Measurements from ENCODE around the gene CCDC28B.
A peak's percentile ranks its signal among the peaks of the same experiment; 100 is the strongest.

Gene CCDC28B

DNA sequence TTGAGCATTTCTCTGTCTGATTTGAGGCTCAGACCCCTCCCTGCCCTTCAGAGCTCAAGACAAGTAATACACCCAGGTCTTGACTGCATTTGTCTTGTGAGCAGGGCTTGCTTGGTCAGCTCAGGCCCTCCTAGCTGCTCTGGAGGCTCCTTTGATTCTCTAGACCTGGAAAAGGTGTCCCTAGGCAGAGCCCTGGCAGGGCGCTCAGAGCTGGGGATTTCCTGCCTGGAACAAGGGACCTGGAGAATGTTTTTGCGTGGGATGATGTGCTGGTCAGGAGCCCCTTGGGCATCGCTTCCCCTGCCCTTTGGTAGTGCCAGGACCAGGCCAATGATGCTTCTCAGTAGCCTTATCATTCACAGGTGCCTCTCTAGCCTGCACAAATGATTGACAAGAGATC lies 4.9 kb upstream of the CCDC28B start:
- DNase-seq = no peak

DNA sequence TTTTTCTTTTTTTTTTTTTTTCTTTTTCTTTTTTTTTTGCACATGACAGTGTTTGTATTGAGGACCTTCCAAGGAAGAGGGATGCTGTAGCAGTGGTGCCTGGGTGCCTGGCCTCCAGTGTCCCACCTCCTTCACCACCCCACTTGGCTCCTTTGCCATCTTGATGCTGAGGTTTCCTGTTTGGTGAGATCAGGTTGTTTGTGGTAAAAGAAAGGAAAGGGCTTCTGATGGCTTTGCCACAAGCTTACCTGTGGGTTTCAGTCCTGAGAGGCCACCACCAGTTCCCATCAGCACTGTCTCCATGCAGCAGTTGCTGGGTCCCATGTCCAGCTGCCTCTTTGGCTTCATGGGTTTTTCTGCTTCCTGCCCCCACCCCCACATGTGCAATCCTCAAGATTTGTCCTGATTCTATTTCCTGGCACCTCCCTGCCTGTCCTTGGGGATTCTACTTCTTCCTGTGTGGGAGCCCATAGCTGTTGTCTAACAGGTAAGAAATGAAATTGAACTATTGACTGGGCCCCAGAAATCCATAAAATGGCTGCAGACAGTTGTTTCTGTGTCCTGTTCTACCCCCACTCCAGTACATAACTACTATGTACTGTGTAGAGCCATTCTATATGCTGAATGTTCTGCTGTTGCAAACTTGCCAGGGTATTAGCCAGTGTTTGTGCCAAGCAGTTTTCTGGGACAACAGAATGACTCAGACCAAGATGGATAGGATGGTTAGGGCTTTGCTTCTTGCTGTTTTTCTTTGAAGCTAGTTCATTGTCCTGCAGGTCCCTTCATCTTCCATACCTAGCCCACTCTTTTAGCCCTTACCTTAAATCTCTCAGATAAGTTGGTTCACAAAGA lies 4.2 kb upstream of the CCDC28B start:
- DNase-seq = no peak

DNA sequence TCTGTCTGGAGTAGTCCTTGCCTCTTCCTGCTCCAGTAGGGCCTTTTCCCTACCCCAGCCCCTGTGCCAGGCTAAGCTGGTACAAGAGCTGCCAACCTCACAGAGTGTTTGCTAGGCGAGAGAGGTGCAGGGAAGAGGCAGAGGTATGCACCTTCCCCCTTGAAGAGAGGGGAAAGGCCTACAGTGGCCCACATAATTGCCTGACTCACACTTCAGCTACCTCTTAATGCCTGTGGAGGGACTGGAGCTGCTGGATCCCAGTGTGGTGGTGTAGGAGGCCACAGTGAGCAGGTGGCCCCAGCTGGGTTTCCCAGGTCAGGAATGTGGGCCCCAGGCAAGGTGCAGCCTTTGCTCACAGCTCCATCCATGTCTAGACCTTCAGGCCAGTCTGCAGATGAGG lies 3.3 kb upstream of the CCDC28B start:
- DNase-seq = no peak

DNA sequence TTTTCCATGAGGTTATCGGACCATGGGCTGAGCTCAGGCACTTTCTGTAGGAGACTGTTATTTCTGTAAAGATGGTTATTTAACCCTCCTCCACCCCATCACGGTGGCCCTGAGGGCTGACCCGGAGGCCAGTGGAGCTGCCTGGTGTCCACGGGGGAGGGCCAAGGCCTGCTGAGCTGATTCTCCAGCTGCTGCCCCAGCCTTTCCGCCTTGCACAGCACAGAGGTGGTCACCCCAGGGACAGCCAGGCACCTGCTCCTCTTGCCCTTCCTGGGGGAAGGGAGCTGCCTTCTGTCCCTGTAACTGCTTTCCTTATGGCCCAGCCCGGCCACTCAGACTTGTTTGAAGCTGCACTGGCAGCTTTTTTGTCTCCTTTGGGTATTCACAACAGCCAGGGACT lies 2.6 kb upstream of the CCDC28B start:
- DNase-seq = no peak

DNA sequence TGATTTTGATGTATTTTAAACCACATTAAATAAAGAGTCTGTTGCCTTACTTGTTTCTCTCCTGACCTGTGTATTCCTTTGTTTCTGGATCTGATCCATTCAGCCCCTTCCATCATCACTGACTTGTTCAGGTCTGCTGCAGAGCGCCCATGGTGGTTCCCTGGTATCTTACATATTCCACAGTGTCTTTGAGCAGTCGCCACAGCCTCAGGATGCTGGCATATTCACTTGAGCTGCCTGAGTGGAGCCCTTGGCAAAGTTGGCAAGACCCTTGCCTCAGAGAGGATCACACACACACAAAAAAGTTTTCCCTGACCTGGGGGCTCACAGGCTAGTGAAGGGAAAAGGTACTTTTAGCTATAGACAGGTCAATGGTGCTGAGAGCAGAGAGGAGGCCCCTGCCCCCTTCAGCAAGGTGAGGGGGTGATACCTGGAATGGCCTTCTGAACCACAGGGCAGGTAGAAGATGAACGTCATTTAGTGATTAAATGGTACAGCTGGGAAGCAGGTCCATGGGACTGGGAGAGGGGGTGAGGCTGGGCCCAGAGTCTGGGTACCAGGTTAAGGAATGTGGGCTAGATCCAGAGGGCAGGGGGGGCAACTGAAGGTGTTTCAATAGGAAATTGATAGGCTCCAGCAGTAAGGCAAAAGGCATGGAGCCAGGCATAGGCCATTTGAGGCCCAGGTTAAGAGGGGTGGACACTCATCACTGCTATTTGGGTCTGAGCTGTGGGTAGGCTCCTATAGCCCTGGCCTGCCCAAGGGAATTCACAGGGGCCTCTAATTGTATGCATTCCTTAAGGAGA lies 2.0 kb upstream of the CCDC28B start:
- no peak for DNase-seq

DNA sequence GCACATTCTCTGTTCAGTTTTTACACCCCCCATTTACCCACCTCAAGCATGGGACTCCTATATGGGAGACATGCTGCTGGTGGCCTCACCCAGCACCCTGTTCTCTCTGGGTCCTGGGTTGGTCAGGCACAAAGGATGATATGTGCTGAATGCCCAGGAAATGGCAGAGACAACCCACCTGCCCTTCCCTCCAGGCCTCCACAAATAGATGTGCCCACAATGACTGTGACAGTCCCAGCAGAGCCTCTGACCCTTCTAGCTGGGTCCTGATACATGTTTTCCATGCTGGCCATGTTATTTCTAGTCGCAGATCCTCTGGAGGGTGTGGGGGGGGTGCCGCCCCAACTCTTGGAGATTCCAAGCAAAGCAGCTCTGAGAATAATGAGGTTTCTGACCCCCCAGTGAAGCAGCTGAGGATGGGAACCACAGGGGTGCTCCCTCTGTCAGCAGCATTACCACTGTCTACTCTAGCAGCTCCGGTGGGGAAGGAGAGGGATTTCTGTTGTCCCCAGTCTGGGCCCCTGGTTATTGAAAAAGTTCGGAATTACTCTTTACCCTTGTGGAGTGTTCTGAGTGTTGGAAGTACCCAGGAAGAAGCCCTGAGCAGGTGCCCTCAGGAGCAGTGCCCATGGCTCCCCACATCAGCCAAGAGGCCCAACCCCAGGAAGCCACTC lies 1.2 kb upstream of the CCDC28B start:
- DNase-seq = no peak

DNA sequence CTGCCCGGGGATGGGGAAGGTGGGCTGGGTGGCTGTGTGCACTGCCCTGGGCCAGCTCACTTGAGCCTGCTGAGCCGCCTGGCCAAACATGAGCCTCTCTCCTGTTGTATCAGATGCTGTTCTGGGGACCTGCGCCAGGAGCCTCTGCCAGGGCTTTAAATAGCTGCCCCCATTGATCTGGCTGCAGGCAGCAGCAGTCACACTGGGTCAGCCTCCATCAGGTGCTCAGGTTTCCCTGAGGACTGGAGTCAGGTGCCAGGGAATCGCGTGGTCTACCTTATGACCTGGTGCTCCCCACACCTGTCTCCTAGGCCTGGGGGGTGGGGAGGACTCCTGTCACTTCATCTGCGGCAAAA lies 700 bp upstream of the CCDC28B start:
- DNase-seq = no peak

DNA sequence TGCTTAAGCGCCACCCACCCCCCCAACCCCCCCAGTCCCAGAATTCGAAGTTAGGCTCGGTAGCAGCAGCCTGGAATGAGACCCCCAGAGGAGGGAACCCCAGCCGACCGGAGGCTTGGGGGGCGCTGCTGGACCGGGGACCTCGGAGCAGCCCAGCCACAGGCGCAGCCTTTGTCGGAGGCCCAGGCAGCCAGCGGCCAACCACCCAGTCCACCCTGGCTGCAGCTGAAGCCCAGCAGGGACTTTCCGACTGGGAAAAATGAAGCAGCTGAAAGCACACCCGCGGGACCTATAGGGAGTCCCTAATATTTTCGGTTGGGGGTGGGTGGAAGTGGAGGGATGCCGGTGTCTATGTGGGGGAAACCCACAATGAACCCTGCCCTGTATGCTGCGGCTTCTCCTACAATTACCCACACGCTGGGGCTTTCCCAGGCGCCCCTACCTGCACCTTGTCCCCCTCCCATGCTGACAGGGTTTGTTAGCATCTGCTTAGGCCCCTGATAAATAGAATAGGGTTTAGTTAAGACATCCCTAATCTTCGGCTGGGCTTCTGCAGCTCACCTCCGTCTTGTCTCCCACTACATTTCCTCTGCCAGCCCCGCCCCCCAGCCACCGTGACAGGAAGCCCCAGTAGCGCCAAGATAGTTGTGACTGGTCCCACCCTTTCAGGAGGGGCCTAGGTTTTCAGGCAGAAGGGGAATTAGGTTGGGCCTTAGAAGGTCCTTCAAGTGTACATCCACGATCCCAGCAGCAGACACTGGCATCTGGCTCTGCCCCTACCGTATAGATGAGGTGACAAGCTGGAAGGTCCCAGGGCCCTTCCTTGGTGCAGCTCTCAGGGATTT lies 838 bp downstream of the CCDC28B start:
- peak; percentile 76 for DNase-seq

DNA sequence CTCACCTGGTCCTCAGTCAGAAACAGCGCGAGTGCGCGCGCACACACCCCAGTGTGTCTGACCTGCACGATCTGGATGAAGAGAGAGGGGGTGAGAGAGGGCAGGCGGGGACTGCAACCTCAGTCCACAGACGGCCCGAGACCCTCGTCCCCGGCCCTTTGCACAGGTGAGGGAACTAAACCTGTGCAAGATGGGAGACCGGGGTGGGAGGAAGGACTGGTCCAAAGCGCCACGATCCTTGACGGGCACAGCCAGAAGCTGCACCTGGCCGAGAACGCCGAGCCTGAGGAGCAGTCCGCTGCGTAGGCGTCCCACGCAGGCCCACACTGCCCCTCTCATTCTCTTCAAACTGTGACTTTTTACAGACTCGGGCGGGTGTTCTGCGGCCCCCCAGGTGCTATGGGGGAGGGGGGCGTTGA lies 4.6 kb downstream of the CCDC28B start:
- no peak for DNase-seq

DNA sequence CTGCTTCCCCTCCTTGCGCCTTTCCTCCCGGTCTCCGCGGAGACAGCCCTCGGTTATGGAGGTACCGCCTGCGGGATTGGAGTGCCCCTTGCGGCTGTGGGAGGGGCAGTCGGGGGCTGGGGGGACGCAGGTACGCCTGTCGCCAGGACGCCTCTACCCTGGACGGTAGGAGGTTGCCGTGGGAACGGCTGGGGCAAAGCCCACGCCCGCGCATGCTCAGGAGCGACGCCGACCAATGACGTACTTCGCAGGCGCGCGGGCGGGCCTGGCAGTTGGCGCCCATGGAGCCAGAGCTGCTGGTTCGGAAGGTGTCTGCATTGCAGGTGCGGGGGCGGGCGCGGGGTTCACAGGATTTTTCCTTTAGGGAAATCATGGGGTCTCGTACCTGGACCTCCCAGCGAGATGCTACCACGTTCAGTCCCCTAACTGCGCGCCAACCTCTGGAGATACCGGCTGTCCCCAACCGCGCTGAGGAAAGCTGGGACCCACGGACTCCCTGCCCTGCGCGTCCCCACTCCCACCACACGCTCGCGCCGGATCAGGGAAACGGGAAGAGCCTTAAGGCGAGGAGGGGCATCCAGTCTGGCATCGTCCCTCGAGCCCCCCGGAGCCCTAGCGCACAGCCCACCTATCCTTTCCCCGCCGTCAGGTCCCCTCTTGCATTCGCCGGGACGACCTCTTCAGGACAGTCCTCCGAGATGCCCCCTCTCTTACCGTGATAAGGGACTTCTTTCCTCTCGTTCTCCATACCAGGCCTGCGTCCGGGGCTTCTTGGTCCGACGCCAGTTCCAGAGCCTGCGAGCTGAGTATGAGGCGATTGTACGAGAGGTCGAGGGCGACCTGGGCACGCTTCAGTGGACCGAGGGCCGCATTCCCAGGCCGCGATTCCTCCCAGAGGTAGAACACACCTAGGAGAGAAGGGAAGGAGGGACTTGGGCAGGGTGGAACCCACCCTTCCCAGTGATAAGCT lies 5.3 kb downstream of the CCDC28B start, which contains the start of gene IQCC:
IQCC (plus strand) TSS at position 271 of the 970 bp plus-strand sequence; CDS start at position 282, 11 bp downstream.
- DNase-seq = peak; percentile 84

DNA sequence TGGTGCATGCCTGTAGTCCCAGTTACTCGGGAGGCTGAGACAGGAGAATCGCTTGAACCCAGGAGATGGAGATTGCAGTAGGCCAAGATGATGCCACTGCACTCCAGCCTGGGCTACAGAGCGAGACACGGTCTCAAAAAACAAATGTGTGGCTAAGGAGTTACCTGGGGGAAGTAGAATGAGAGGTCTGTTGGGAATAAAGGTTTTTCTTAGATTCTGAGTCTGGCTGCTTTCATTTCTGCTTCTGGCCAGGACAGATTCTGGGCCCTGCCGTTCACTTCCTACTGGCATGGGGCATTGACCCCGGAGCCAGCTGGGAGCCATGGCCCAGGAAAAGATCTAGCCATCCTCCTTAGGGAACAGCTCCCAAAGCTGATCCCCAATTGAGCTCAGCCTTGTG lies 8.1 kb downstream of the CCDC28B start:
- no peak for DNase-seq

DNA sequence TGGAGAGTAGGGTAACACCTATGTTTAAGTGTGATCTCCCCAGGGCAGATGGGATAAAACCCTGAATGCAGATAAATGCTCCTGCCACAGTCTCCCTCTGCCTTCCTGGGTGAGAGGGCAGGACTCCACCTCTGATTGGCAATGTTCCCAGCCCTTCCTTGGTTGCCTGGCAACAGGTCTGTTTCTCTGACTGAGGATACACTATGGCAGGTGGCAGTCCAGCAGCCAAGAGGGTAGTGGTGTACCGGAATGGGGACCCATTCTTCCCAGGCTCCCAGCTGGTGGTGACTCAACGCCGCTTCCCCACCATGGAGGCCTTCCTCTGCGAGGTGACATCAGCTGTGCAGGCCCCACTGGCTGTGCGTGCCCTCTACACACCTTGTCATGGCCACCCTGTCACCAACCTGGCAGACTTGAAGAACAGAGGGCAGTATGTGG lies 8.5 kb downstream of the CCDC28B start, which contains the start of gene DCDC2B:
DCDC2B (plus strand) TSS at position 199 of the 438 bp plus-strand sequence; CDS start at position 204, 5 bp downstream.
- no peak for DNase-seq

DNA sequence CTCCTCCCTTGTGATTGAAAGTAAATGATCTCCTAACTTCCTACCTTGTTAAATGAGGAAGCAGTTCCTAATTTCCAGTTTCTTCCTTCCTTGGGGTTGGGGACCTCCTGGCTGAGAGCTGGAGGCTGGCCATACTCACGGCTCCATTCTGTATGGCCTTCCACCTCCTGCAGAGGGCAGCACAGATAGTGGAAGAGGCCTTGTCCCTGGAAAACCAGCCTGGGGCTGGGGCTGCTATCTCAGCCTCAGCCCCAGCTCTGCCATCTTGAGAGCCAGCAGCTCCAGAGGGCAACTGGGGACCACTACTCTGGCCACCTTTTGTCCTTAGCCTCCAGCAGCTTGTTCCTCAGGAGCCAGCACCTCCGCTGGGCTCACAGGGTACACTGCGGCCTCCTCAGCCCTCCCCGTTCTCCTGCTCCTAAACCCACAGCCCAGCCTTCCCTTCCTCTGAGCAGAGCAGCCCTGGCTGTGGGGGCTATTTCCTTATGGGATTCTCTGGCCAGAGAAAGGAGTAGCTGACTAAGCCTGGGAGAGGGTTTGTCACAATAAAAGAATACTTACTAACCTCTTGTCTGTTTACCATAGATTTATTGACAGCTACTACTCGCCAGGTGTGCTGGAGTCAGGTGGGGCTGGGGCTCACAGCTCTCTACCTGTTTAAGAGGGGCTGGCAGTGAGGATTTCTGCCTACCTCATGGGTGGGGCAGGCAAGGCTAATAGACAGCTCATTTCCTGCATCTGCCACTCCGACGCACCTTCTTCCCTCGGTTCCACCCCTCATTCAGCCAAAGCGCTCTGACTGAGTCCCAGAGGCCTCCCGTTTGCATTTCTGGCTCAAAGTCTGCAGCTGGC lies 15.5 kb downstream of the CCDC28B start:
- peak; percentile 66 for DNase-seq

DNA sequence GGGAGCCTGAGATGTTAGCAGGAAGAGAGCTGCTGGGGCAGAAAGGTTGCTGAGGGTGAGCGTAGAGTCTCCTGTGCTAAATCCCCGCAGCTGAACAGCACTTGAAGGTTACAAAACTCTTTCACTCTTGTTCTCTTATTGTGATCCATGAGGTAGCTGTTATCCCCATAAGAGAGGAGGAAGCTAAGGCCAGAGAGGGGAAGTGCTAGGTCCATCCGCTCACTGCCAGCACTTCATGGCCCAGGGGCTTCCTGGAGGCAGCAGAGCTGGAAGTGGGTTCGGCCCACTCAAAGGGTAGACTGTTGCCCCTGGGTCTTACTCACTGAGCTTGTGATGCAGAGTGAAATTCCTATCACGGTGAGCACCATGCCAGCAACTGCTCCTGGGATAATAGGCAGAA lies 16.2 kb downstream of the CCDC28B start:
- no peak for DNase-seq

DNA sequence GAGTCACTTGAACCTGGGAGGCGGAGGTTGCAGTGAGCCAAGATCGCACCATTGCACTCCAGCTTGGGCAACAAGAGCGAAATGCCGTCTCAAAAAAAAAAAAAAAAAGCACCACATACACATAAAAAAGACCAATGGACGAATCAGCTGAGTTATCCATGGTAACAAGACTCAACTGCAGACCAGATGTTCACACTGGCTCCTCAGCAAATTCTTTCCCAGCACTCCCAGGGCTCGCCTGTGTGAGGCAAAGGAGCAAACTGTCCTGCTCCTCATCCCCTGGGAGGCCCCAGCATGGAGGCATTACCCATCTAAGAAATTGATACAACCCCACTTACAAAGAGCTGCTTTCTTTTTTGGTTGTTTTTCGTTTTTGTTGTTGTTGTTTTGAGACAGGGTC lies 18.6 kb downstream of the CCDC28B start:
- DNase-seq = no peak

DNA sequence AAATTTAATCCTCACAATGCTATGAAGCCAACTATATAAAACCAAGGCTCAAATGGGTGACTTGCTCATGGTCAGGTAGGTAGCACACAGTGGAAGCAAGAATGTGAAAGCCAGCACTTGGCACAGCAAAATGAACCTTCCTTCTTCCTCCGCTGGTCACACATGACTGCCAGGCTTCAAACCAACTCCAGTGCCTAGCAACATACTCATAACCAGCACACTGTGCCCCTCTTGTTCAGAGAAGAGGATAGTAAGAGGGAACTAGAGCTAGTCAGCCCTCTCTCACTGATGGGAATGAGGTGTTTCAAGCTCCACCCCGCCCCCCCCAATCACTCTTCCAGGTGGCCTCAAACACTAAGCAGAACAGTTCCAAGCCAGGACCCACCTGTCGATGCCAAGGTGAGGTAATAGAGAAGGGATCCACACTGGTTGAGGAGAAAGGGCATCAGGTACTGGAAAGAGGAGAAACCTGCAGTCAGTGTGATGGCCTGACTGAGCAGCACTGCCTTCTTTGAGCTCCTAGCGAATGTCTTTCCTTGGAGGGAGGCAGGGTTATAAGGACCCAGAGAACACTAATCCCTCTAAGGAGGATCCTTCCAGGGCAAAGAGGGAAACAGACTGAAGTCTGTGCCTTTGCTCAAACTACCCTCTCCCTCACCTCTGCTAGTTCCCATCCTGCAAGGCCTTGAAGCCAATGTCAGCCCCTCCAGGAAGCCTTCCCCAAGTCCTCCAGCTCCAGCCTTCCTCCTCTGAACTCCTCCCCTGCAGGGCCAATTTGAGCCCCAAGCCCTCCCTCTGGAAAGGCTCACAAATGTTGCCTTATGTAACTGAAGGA lies 20.6 kb downstream of the CCDC28B start:
- no peak for DNase-seq

DNA sequence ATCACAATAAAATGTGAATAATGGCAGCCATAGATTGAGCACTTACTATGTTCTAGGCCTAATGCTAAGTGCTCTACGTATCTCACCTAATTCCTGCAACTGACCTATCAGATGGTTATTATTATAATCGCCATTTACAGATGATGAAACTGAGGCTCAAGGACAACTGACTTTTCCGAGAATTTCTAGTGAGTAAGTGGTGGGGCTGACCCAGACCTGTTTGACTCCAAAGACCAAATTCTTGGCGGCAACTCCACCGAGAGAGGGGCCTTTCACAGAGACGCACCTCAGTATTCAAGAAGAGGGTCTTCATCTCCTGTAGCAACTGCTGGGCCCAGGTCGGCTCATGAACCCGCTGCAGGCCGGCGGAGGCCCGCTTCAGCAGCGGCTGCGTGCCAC lies 21.2 kb downstream of the CCDC28B start:
- no peak for DNase-seq

DNA sequence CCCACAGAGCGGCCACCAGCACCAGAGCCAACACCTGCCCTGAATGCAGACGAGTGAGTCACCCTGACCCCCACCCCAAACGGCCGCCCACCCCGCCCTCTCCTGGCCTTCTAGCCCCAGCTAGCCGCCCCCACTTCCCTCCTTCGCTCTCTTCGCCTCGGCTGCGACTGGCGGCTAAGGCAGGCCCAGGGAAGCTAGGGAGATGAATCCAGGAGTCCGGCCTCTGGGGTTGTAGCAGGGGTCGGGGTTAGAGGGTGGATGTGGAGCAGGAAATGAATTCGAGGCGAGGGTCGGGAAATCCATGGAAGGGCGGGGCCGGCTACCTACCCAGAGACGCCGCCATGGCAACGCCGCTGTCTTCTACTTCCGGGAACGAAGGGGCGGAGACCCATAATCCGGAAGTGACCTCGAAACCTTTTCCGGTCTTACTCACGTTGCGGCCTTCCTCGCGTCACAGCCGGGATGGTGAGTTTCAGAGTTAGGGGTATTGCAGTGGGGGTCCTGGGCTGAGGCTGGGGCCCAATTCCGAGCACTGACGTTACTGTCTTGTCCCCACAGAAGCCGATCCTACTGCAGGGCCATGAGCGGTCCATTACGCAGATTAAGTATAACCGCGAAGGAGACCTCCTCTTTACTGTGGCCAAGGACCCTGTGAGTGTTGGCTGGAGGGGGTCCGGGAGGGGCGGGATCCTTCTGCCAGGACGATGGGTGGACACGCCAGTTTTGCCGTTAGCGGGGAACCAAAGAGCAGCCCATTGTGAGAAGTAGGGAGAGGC lies 21.8 kb downstream of the CCDC28B start, which contains the start of the genes EIF3I and TMEM234:
EIF3I (plus strand) TSS at position 428 of the 776 bp plus-strand sequence; CDS start at position 463, 35 bp downstream.
TMEM234 (minus strand) TSS at position 374 of the 776 bp plus-strand sequence; CDS start at position 343, 31 bp downstream.
- peak; percentile 89 for DNase-seq
